ENCODE measurements around the gene SNIP1. TPM values are rescaled to one million over a fixed set of nuclear protein-coding genes. Genes with fewer than 3 reads are reported as not detected.
"Not testable (repeated sequence)": the region's sequence is repeated elsewhere in the genome, so short reads cannot be mapped to it uniquely, and the experiment has no call there.

SNIP1 gene
- total RNA-seq, 1 experiment from 2014 or later, result 18.3 TPM

DNA sequence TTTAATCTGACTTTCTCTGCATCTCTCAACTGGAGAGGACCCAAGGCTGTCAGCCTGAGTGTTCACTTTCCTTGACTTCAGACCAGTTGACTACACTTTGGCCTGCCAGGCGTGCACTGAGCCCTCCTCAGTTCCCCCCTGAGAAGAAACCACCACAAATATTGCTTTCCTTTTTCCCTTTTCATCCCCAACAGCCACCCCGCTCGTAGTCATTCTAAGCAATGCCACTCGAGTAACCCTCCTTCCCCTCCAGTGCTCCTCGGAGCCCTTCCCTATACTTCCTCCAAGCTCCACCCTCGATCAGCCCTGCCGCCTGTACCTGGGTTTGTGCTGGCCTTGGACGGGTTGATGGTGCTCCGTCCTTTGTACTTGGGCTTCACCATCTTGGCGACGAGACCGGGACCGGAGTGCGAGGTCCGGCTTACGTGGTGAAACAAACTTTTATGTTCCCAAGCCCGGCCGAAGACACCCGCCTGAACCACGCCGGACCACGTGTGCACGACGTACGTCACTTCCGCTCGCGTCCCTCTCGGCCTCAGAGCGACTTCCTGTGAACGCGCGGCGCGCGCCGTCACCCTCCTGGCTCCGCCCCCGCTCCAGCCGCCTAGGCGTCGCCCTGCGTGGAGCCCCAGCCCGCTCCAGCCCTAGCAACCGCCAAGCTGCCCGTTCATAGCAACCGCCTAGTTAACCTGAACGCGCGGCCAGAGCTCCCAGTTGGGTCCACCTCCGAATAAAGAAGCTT is 41.5 kb upstream of the SNIP1 start, which contains the start of gene GNL2:
GNL2 (minus strand) TSS at position 498 of the 742 bp plus-strand sequence; CDS start at position 383, 115 bp downstream.
- Histone ChIP-seq H3K4me1 (ENCODE audit: insufficient read depth, low read length, poor library complexity, severe bottlenecking) (peaks cover 8% of the 10 kb centered on the region), H3K4me3 (ENCODE audit: low read depth, low read length, poor library complexity, severe bottlenecking) (peak within 1 kb of the TSS; percentile 84), H3K27ac (ENCODE audit: low read depth, low read length, poor library complexity, severe bottlenecking) (peak within 1 kb of the TSS; percentile 83), H3K9me3 (ENCODE audit: low read depth, low read length, poor library complexity, severe bottlenecking) (no peaks in the 10 kb centered on the region), H3K27me3 (replicated peaks; ENCODE audit: insufficient read depth, low read depth, low read length, poor library complexity) (no peaks in the 10 kb centered on the region), H3K36me3 (ENCODE audit: insufficient read depth, low read length, poor library complexity, severe bottlenecking) (peaks cover 31% of the 10 kb centered on the region)
- intact Hi-C loops (cut with micrococcal nuclease; ENCODE audit: unreplicated experiment), result no loop called here
- no TSS peak for BruUV-seq (replicated peaks)
- DNase-seq (ENCODE audit: low spot score), result peak; percentile 97
- CTCF ChIA-PET, result no interaction called here
- POLR2A ChIA-PET (ENCODE audit: low non-redundant PET), result interaction anchor here (0.5 to 0.6 kb wide), 2 partner anchors 88 to 1266 kb away, joined by 3 to 15 read pairs; no protein-coding TSS in a partner anchor
- no peak for TF ChIP-seq EZH2 (IDR thresholded peaks at IDR 0.05; ENCODE audit: borderline replicate concordance, low read depth, low read length, poor library complexity, severe bottlenecking)
- TF ChIP-seq, protein P1, sequence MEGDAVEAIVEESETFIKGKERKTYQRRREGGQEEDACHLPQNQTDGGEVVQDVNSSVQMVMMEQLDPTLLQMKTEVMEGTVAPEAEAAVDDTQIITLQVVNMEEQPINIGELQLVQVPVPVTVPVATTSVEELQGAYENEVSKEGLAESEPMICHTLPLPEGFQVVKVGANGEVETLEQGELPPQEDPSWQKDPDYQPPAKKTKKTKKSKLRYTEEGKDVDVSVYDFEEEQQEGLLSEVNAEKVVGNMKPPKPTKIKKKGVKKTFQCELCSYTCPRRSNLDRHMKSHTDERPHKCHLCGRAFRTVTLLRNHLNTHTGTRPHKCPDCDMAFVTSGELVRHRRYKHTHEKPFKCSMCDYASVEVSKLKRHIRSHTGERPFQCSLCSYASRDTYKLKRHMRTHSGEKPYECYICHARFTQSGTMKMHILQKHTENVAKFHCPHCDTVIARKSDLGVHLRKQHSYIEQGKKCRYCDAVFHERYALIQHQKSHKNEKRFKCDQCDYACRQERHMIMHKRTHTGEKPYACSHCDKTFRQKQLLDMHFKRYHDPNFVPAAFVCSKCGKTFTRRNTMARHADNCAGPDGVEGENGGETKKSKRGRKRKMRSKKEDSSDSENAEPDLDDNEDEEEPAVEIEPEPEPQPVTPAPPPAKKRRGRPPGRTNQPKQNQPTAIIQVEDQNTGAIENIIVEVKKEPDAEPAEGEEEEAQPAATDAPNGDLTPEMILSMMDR (conservative IDR thresholded peaks at IDR 0.05; ENCODE audit: low read depth, low read length), result no peak

DNA sequence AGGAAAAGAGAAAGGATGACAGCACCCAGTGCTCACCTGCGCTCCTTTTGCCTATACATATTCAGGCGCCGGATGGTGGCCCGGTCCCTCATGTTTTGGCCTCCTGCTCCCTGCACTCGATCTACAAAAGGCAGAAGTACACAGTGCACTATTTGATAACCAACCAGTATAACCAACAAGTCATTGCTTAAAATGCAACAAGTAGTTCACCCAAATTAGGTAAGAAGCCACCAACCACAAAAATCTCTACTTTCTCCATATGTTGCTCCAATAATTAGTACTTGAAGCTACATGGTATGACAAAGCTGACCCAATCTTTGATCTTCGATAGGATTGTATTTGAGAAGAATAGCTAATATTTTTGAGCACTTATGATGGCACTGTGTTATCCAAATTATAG is 39.6 kb upstream of the SNIP1 start:
- no TSS peak for BruUV-seq (replicated peaks)
- POLR2A ChIA-PET (ENCODE audit: low non-redundant PET), result no interaction called here

DNA sequence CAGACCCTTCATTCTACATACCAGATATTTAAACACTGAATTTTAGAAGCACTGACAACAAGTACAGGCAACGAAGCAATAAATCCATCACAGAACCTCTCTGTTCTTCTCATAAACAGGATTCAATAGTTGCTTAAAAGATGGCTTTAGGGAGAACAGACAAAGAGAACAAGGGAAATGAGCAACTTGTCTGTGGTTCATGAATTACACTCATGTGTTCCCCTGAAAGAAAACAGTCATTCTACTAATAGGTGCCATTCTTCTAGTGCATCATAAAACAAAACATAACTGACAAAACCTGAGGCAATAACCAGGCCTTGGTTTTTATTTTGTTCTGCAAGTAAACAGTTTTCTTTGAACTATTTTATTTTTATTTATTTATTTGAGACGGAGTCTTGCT is 34.8 kb upstream of the SNIP1 start:
- peaks cover 78% of the 10 kb centered on the region for H3K36me3 ChIP-seq (ENCODE audit: insufficient read depth, low read length, poor library complexity, severe bottlenecking)
- TF ChIP-seq EZH2 (IDR thresholded peaks at IDR 0.05; ENCODE audit: borderline replicate concordance, low read depth, low read length, poor library complexity, severe bottlenecking), result no peak
- TF ChIP-seq, protein P1 (conservative IDR thresholded peaks at IDR 0.05; ENCODE audit: low read depth, low read length), result no peak
- H3K9me3 ChIP-seq (ENCODE audit: low read depth, low read length, poor library complexity, severe bottlenecking), result no peaks in the 10 kb centered on the region
- no peaks in the 10 kb centered on the region for H3K4me1 ChIP-seq (ENCODE audit: insufficient read depth, low read length, poor library complexity, severe bottlenecking)
- no peak overlapping the region for H3K4me3 ChIP-seq (ENCODE audit: low read depth, low read length, poor library complexity, severe bottlenecking)
- ChIA-PET POLR2A (ENCODE audit: low non-redundant PET) (no interaction called here), CTCF (no interaction called here)
- no TSS peak for BruUV-seq (replicated peaks)
- no peak for DNase-seq (ENCODE audit: low spot score)
- intact Hi-C loops (cut with micrococcal nuclease; ENCODE audit: unreplicated experiment), result no loop called here
- H3K27ac ChIP-seq (ENCODE audit: low read depth, low read length, poor library complexity, severe bottlenecking), result no peak overlapping the region
- H3K27me3 ChIP-seq (replicated peaks; ENCODE audit: insufficient read depth, low read depth, low read length, poor library complexity), result no peaks in the 10 kb centered on the region

More for the DNA sequence above, 39.6 kb upstream of the SNIP1 start:
- Histone ChIP-seq H3K27me3 (replicated peaks; ENCODE audit: insufficient read depth, low read depth, low read length, poor library complexity) (no peaks in the 10 kb centered on the region), H3K9me3 (ENCODE audit: low read depth, low read length, poor library complexity, severe bottlenecking) (no peaks in the 10 kb centered on the region), H3K36me3 (ENCODE audit: insufficient read depth, low read length, poor library complexity, severe bottlenecking) (peaks cover 49% of the 10 kb centered on the region), H3K27ac (ENCODE audit: low read depth, low read length, poor library complexity, severe bottlenecking) (no peak overlapping the region), H3K4me3 (ENCODE audit: low read depth, low read length, poor library complexity, severe bottlenecking) (no peak overlapping the region), H3K4me1 (ENCODE audit: insufficient read depth, low read length, poor library complexity, severe bottlenecking) (peaks cover 8% of the 10 kb centered on the region)
- TF ChIP-seq, protein P1 (conservative IDR thresholded peaks at IDR 0.05; ENCODE audit: low read depth, low read length), result no peak
- no peak for TF ChIP-seq EZH2 (IDR thresholded peaks at IDR 0.05; ENCODE audit: borderline replicate concordance, low read depth, low read length, poor library complexity, severe bottlenecking)
- DNase-seq (ENCODE audit: low spot score), result no peak
- intact Hi-C loops (cut with micrococcal nuclease; ENCODE audit: unreplicated experiment), result no loop called here
- CTCF ChIA-PET, result no interaction called here

DNA sequence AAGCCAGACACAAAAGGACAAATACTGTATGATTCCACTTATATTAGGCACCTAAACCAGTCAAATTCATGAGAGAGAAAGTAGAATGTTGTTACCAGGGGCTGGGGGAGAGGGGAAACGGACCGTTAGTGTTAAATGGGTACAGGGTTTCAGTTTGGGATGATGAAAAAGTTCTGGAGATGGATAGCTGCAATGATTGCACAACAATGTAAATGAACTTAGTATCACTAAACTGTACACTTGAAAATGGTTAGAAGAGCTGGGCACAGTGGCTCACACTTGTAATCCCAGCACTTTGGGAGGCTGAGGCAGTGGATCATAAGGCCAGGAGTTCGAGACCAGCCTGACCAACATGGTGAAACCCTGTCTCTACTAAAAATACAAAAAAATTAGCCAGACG is 30.5 kb upstream of the SNIP1 start:
- POLR2A ChIA-PET (ENCODE audit: low non-redundant PET); intact Hi-C loops (cut with micrococcal nuclease; ENCODE audit: unreplicated experiment); CTCF ChIA-PET: not testable (repeated sequence)

More for the DNA sequence above, 30.5 kb upstream of the SNIP1 start:
- H3K4me1 ChIP-seq (ENCODE audit: insufficient read depth, low read length, poor library complexity, severe bottlenecking); H3K9me3 ChIP-seq (ENCODE audit: low read depth, low read length, poor library complexity, severe bottlenecking); H3K4me3 ChIP-seq (ENCODE audit: low read depth, low read length, poor library complexity, severe bottlenecking); H3K27me3 ChIP-seq (replicated peaks; ENCODE audit: insufficient read depth, low read depth, low read length, poor library complexity); DNase-seq (ENCODE audit: low spot score); BruUV-seq (replicated peaks); H3K27ac ChIP-seq (ENCODE audit: low read depth, low read length, poor library complexity, severe bottlenecking): not testable (repeated sequence)
- peaks cover 75% of the 10 kb centered on the region for H3K36me3 ChIP-seq (ENCODE audit: insufficient read depth, low read length, poor library complexity, severe bottlenecking)

All from A673 (cell line).